HEK293 (cell line): ENCODE measurements around the gene DEK.

Source experiments
- ZBTB8A ChIP-seq: fragments of 450-650 bp; formaldehyde crosslinking; IDR thresholded peaks from 2 replicates; pipeline ENCODE4 v1.5.1; 2016; ENCODE audit warnings: missing biosample characterization, missing genetic modification characterization
- ZNF610 ChIP-seq: fragments of 450-650 bp; formaldehyde crosslinking; IDR thresholded peaks from 2 replicates; pipeline ENCODE4 v1.5.1; 2016; ENCODE audit warnings: missing biosample characterization, missing genetic modification characterization, borderline replicate concordance
- TF ChIP-seq, protein P1 (sequence below): fragments of 450-650 bp; formaldehyde crosslinking; IDR thresholded peaks from 2 replicates; pipeline ENCODE4 v1.5.1; 2017; ENCODE audit warnings: missing biosample characterization, missing genetic modification characterization
- TF ChIP-seq, protein P2 (sequence below): fragments of 450-650 bp; formaldehyde crosslinking; IDR thresholded peaks from 2 replicates; pipeline ENCODE4 v1.5.1; 2016; ENCODE audit warnings: missing biosample characterization, missing genetic modification characterization

DNA sequence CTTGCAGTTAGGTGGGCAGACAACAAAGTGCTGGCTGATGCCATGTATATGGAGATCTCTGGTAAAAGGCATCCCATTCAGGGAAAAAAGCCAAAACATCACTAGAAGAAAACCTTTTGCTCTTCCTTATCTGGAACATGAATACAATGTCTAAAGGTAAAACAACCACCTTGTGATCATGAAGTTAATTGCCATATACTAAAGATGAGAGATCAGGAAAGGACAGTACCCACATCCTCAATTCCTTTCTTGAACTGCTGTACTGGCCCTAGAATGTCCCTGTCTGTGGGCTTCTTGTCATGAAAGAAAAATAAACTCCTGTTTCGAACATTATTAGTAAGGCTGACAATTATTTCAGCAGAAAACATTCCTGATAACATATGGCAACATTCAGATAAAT is 19.3 kb downstream of the DEK start:
- TF ChIP-seq, protein P1, sequence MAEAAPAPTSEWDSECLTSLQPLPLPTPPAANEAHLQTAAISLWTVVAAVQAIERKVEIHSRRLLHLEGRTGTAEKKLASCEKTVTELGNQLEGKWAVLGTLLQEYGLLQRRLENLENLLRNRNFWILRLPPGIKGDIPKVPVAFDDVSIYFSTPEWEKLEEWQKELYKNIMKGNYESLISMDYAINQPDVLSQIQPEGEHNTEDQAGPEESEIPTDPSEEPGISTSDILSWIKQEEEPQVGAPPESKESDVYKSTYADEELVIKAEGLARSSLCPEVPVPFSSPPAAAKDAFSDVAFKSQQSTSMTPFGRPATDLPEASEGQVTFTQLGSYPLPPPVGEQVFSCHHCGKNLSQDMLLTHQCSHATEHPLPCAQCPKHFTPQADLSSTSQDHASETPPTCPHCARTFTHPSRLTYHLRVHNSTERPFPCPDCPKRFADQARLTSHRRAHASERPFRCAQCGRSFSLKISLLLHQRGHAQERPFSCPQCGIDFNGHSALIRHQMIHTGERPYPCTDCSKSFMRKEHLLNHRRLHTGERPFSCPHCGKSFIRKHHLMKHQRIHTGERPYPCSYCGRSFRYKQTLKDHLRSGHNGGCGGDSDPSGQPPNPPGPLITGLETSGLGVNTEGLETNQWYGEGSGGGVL (tag by site-specific recombination), result no peak
- TF ChIP-seq, protein P2, sequence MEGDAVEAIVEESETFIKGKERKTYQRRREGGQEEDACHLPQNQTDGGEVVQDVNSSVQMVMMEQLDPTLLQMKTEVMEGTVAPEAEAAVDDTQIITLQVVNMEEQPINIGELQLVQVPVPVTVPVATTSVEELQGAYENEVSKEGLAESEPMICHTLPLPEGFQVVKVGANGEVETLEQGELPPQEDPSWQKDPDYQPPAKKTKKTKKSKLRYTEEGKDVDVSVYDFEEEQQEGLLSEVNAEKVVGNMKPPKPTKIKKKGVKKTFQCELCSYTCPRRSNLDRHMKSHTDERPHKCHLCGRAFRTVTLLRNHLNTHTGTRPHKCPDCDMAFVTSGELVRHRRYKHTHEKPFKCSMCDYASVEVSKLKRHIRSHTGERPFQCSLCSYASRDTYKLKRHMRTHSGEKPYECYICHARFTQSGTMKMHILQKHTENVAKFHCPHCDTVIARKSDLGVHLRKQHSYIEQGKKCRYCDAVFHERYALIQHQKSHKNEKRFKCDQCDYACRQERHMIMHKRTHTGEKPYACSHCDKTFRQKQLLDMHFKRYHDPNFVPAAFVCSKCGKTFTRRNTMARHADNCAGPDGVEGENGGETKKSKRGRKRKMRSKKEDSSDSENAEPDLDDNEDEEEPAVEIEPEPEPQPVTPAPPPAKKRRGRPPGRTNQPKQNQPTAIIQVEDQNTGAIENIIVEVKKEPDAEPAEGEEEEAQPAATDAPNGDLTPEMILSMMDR (tag by site-specific recombination), result no peak
- TF ChIP-seq ZBTB8A (tag by site-specific recombination), result no peak
- no peak for TF ChIP-seq ZNF610 (tag by site-specific recombination)
